ENCODE results near the gene CNIH1.

DNA sequence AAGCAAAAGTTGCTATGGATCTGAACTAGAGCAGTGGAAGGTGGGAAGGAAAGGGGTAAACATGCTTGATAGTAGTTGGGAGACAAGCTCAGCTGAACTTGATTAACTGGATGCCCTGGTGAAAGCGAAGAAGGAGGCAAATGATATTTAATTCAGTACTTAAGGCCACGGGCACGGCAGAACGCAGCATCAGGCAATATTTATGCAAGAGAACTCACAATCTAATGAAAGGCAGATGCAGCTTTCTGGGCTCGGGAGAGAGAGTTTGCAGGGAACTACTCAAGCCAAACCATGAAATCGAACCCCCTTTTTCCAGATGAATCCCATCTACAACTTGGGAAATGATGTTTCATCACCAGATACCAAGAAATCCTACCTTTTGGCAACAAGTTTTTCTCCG lies 3.5 kb upstream of the CNIH1 start:
- TF ChIP-seq CTCF (IDR thresholded peaks at IDR 0.05) = no peak
- no peak for TF ChIP-seq POLR2A (IDR thresholded peaks at IDR 0.05)
